SK-N-MC (cell line): ENCODE data around the gene THTPA.

Experiments
- EZH2 ChIP-seq: fragments of 200-600 bp; sonication (generic); IDR thresholded peaks from one replicate; pipeline ENCODE4 v1.6.1; 2017; ENCODE audit warnings: antibody characterized with exemption
- POLR2AphosphoS5 ChIP-seq: IDR thresholded peaks from 2 replicates; pipeline ENCODE4 v1.6.1; 2012; ENCODE audit warnings: mild to moderate bottlenecking, low read depth, low read length, borderline replicate concordance

DNA sequence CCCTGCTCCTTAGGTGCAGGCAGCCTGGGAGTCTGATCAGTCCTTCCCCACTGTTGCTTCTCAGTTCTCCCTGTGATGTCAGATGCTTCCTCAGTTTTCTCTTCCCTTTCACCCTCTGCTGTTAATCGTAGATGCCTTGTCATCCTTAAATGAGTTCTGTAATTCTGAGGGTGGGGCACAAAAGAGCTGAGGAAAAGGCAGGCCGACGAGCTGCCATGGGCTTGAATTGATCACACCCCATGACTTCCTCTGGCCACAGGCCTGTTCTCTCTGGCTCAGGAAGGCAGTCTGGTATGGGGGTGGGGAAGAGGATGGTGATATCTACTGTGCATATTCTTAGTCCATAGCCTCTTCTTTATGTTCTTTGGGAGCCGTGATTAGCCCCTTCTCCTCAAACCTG, 16.8 kb downstream of the THTPA start:
- no peak for TF ChIP-seq EZH2
- no peak for TF ChIP-seq POLR2AphosphoS5
